Right lobe of liver (tissue), 6 donors: ENCODE results near the gene HMGB1. TPM values are rescaled to one million over a fixed set of nuclear protein-coding genes. Genes with fewer than 3 reads are reported as not detected.

ENCODE experiments used
- ATAC-seq, 4 donors: fragments of 200-7000 bp; cut with Tn5 transposase; one replicate each; pipeline ENCODE4 v1.9.1; 2020; ENCODE audit warnings: mild to moderate bottlenecking in 4 of 4, moderate library complexity in 4 of 4
- DNase-seq, 3 donors: peaks; one replicate each; pipeline ENCODE4 v3.0.0-alpha.2; 2020
- H3K27ac ChIP-seq, 3 donors: fragments of 200-600 bp; one replicate each; pipeline ENCODE4 v1.8.0; 2022
- H3K27me3 ChIP-seq, 2 donors: fragments of 200-600 bp; one replicate each; pipeline ENCODE4 v1.8.0; 2022
- H3K36me3 ChIP-seq, 4 donors: fragments of 200-600 bp; sonication (generic) in 1 of 4; one replicate each; pipeline versions ENCODE4 v1.5.1 to v1.8.0; 2017 to 2022; ENCODE audit warnings: control low read depth in 1 of 4
- H3K4me1 ChIP-seq, 4 donors: fragments of 200-600 bp; sonication (generic) in 1 of 4; one replicate each; pipeline versions ENCODE4 v1.5.1 to v1.8.0; 2017 to 2022; ENCODE audit warnings: control low read depth in 1 of 4
- H3K4me3 ChIP-seq, 3 donors: fragments of 200-600 bp; one replicate each; pipeline ENCODE4 v1.8.0; 2022
- H3K9me3 ChIP-seq, 4 donors: fragments of 200-600 bp; sonication (generic) in 1 of 4; one replicate each; pipeline versions ENCODE4 v1.5.1 to v1.8.0; 2017 to 2022; ENCODE audit warnings: control low read depth in 1 of 4
- POLR2A ChIP-seq: fragments of 450-650 bp; IDR thresholded peaks from one replicate; pipeline ENCODE4 v1.6.1; 2017; ENCODE audit warnings: antibody characterized with exemption, mild to moderate bottlenecking
- WGBS: methylation state at CpG from one replicate; pipeline ENCODE4 v1.1.6; 2018; ENCODE audit warnings: low coverage, low lambda C conversion rate; ENCODE audit not compliant: insufficient coverage; ENCODE audit errors: missing lambda C conversion rate; 5-methylcytosine and 5-hydroxymethylcytosine counted together
- intact Hi-C, 2 donors: fragments of 100-400 bp; cut with DNase I; formaldehyde crosslinking; loops; one replicate each; pipeline versions ENCODE4 v1.11.2 to v1.14.1; 2022
- total RNA-seq, 6 experiments: library from RNA; depleted of rRNA in 2 of 6; stranded (reverse); fragments of >200 nt in 2 of 6; fragmentation: NEBNext Ultra II Directional in 3 of 6; extraction: Animal tissue kit (Norgen Biotek cat#: 25700) in 3 of 6; gene quantifications; one replicate each; pipeline versions ENCODE4 v1.1.0 to v1.2.4, GENCODE V29; 2016 to 2023
- TF ChIP-seq, protein P1 (sequence below), 4 donors: fragments of 200-600 bp in 3 of 4; fragments of 450-650 bp in 1 of 4; IDR thresholded peaks; one replicate each; pipeline versions ENCODE4 v1.5.1 to v1.8.0; 2016 to 2022; ENCODE audit warnings: antibody characterized with exemption in 4 of 4, mild to moderate bottlenecking in 2 of 4
- donor health status: DM: no; HTN: yes; CAD: no.
- donor health status: DM: no; HTN: no; CAD: no.
- donor health status: DM: no; HTN: no; CAD: no.
- donor health status: DM: no; HTN: yes; CAD: no.
- donor health status: DM: no; HTN: yes; CAD: no.

Gene HMGB1
- total RNA-seq, 6 experiments from 2014 or later, result 80.6 to 167 (median 107) TPM

DNA sequence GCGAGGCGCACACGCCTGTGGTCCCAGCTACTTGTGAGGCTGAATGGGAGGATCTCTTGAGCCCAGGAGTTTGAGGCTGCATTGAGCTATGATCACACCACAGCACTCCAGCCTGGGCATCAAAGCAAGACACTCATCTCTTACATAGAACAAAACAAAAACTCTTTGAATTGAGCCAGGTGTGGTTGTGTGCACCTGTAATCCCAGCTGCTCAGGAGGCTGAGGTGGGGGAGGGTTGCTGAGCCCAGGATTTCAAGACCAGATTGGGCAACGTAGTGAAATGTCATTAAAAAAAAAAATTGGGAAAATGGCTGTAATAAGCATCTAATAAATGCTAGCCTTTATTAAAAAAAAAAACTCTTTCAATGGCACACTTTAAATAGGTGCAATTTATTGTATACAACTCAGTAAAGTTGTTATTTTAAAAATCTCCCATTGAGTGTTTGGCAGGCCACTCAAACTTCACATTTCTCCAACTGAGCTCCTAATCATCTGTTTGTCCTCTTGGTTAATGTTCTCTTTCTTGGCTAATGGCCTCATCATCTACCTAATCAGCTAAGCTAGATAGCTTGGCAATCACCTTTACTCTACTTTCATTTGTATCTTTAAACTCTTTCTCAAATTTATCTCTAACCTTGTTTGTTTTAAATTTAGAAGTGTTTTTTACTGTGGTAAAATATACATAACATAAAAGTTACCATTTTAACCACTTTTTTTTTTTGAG lies 28.1 kb upstream of the HMGB1 start:
- Histone ChIP-seq H3K27ac (peak overlapping the region in 1 of 3 donors; percentile 37), H3K9me3 (no peaks in the 10 kb centered on the region), H3K4me1 (peaks cover 0 to 12% (median 4%) of the 10 kb centered on the region in 4 donors), H3K36me3 (no peaks in the 10 kb centered on the region), H3K4me3 (no peak overlapping the region), H3K27me3 (no peaks in the 10 kb centered on the region)
- WGBS, result 75% methylated on average over 4 of the region's 4 CpGs
- TF ChIP-seq, protein P1, sequence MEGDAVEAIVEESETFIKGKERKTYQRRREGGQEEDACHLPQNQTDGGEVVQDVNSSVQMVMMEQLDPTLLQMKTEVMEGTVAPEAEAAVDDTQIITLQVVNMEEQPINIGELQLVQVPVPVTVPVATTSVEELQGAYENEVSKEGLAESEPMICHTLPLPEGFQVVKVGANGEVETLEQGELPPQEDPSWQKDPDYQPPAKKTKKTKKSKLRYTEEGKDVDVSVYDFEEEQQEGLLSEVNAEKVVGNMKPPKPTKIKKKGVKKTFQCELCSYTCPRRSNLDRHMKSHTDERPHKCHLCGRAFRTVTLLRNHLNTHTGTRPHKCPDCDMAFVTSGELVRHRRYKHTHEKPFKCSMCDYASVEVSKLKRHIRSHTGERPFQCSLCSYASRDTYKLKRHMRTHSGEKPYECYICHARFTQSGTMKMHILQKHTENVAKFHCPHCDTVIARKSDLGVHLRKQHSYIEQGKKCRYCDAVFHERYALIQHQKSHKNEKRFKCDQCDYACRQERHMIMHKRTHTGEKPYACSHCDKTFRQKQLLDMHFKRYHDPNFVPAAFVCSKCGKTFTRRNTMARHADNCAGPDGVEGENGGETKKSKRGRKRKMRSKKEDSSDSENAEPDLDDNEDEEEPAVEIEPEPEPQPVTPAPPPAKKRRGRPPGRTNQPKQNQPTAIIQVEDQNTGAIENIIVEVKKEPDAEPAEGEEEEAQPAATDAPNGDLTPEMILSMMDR (IDR thresholded peaks at IDR 0.05), result no peak
- no peak for TF ChIP-seq POLR2A
- ATAC-seq, result peak; percentile 85 to 94 (median 89)
- intact Hi-C loops, result no loop called here
- no peak for DNase-seq

DNA sequence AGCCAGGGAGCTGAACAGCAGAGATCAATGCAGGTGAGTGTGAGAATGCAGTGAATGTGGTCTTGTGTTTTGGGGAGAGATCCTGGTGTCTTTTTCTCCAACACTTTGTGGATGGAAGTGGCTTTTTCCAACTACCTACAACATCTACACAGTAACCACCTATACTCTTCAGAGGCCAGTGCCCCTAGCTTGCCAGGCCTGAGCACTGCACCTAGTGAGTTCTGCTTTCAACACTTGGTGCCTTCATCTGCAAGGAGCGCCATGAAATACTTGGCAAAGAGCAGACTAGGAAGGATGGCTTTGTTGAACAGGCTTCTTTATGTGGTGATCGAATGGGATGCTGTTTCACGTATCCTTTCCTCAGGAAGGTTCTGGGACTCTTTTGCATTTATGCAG lies 21.3 kb upstream of the HMGB1 start:
- intact Hi-C loops, result no loop called here
- DNase-seq (no peak), ATAC-seq (no peak)
- Histone ChIP-seq H3K9me3 (no peaks in the 10 kb centered on the region), H3K36me3 (no peaks in the 10 kb centered on the region), H3K27ac (no peak overlapping the region), H3K4me3 (no peak overlapping the region), H3K27me3 (no peaks in the 10 kb centered on the region), H3K4me1 (no peaks in the 10 kb centered on the region)
- 90% methylated on average over 3 of the region's 3 CpGs for WGBS
- TF ChIP-seq, protein P1 (IDR thresholded peaks at IDR 0.05), result no peak
- TF ChIP-seq POLR2A, result no peak

DNA sequence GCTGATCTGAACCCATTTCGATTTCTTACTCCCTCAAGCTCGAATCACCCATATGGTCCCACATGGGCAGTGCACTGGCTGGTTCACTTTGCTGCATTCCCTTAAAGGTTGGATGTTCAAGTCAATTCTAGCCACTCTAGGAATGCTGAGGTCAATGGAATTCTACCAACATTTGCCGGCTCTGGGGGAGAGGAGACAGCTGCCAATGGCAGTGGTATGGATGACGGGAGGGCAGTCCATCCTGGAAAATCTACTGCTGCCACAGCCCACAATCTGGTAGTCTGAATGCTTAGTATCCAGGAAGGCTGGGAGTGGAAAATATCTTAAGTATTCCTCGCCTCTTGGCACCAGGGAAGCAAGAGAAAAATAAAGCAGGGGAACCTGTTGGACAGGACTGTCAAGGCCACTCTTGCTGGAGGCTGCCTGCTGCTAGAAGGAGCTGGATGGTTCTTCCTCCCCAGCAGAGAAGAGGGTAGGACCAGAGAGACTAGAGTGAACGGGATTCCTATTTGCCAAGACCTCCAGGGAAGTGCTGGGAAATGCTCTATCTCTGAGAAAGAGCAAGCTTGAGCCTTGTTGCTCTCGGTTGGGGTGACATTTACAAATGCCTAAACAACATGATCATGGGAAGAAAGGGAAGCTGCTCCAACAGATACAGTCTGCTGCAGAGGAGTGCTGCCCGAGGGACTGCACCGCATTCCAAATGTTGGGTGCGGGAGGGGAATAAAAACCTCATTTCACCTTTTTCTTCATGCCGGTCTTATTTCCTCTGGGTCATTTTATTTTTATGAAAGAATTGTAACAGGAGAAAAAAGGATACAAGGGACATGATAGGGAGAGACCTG lies 20.7 kb upstream of the HMGB1 start:
- intact Hi-C loops, result no loop called here
- 92% methylated on average over 9 of the region's 11 CpGs for WGBS
- Histone ChIP-seq H3K27ac (no peak overlapping the region), H3K4me3 (no peak overlapping the region), H3K27me3 (no peaks in the 10 kb centered on the region), H3K9me3 (no peaks in the 10 kb centered on the region), H3K4me1 (no peaks in the 10 kb centered on the region), H3K36me3 (no peaks in the 10 kb centered on the region)
- DNase-seq (no peak), ATAC-seq (no peak)
- TF ChIP-seq POLR2A, result no peak
- TF ChIP-seq, protein P1 (IDR thresholded peaks at IDR 0.05), result no peak

DNA sequence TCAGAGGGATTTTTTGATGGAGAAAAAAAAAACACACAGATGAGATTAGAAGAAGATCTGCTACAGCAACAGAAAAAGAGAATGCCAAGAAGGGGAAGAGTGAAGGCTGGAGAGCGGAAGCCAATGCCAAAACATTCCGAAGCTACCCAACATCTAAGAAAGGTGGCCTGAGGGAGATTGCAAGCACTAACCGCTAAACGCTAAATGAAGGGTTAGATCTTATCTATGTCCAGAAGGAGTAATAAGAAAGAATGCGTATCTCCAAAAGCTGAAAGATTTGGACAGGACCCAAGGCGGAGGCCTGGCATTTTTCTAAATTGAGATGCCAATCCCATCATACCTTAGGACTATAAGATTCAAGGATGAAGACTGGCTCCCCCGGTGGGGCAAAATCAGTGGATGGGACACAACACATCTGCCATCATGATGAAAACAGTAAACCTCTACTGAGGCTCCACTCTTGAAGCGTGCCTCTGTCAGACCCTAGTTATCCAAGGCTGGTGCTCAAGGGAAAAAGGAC lies 15.6 kb upstream of the HMGB1 start:
- WGBS, result 88% methylated on average over 7 of the region's 8 CpGs
- no peak for DNase-seq
- no peaks in the 10 kb centered on the region for H3K36me3 ChIP-seq
- intact Hi-C loops, result no loop called here
- H3K4me3 ChIP-seq, result no peak overlapping the region
- no peak overlapping the region for H3K27ac ChIP-seq
- no peaks in the 10 kb centered on the region for H3K9me3 ChIP-seq
- no peak for ATAC-seq
- TF ChIP-seq, protein P1 (IDR thresholded peaks at IDR 0.05), result no peak
- TF ChIP-seq POLR2A, result no peak
- peaks cover 0 to 16% (median 0%) of the 10 kb centered on the region in 4 donors for H3K4me1 ChIP-seq
- no peaks in the 10 kb centered on the region for H3K27me3 ChIP-seq
